HepG2 (cell line): ENCODE data around the gene ANO6. TPM values are rescaled to one million over a fixed set of nuclear protein-coding genes. Genes with fewer than 3 reads are reported as not detected.
A peak's percentile ranks its signal among the peaks of the same experiment; 100 is the strongest.

ENCODE experiments used
- ATAC-seq: fragments of 200-7000 bp; cut with Tn5 transposase; 3 replicates; pipeline ENCODE4 v1.9.1; 2020; ENCODE audit warnings: mild to moderate bottlenecking, moderate library complexity
- BruUV-seq: library from RNA; stranded (reverse); fragments of 400-500 nt; replicated peaks from 2 replicates; lab custom pipeline; 2021; lab: Mats Ljungman, UMichigan
- CTCF ChIA-PET: fragments of 300-600 bp; formaldehyde crosslinking; extraction: SDS; loops from one replicate; lab custom pipeline; 2021; ENCODE audit warnings: low total read pairs, inconsistent platforms, low intra/inter-chr PET ratio; lab: Yijun Ruan, JAX
- POLR2A ChIA-PET: fragments of 350-600 bp; sonication (Branson Sonifier 250); formaldehyde crosslinking; loops from one replicate; lab custom pipeline; 2020; ENCODE audit warnings: antibody characterized with exemption, inconsistent platforms; lab: Yijun Ruan, JAX
- DNase-seq: peaks from one replicate; pipeline ENCODE4 v3.0.0-alpha.2; 2015; ENCODE audit warnings: low spot score
- FAIRE-seq: peaks from 3 replicates; lab custom pipeline; 2011; peaks lifted over from hg19 to GRCh38; lab: Jason Lieb, UNC
- H2AFZ ChIP-seq: one replicate; pipeline ENCODE4 v1.6.1; 2011; ENCODE audit warnings: low read length, inconsistent platforms
- H3K27ac ChIP-seq: fragments of 300-600 bp; 3 replicates; pipeline ENCODE4 v1.8.0; 2011; ENCODE audit warnings: mixed run types, mild to moderate bottlenecking, mixed read lengths, low read length, inconsistent platforms; ENCODE audit not compliant: insufficient read depth; ENCODE audit errors: extremely low read length
- H3K27me3 ChIP-seq, 2 experiments: fragments of 200-600 bp in 1 of 2; 2 replicates in 1 of 2; 3 replicates in 1 of 2; pipeline versions ENCODE4 v1.6.0 to v1.8.0; 2011; ENCODE audit warnings: low read length in 2 of 2, mild to moderate bottlenecking in 2 of 2, moderate library complexity in 2 of 2, inconsistent platforms in 1 of 2; ENCODE audit not compliant: insufficient read depth in 2 of 2, control insufficient read depth in 1 of 2
- H3K36me3 ChIP-seq, 2 experiments: fragments of 200-600 bp in 1 of 2; replicated peaks in 1 of 2; 2 replicates in 1 of 2; 3 replicates in 1 of 2; pipeline versions ENCODE4 v1.5.1 to v1.8.0; 2011; ENCODE audit warnings: low read length in 2 of 2, inconsistent platforms in 1 of 2; ENCODE audit not compliant: insufficient read depth in 2 of 2, control insufficient read depth in 1 of 2
- H3K4me1 ChIP-seq: 2 replicates; pipeline ENCODE4 v1.5.1; 2012; ENCODE audit warnings: low read length, inconsistent platforms; ENCODE audit not compliant: insufficient read depth
- H3K4me2 ChIP-seq: 2 replicates; pipeline ENCODE4 v1.6.0; 2011; ENCODE audit warnings: low read depth, low read length, inconsistent platforms
- H3K4me3 ChIP-seq, 3 experiments: fragments of 200-600 bp in 1 of 3; sonication (generic), shearing (Covaris generic) in 1 of 3; replicated peaks in 1 of 3; 2 replicates each; pipeline ENCODE4 v1.5.1; 2011 to 2016; ENCODE audit warnings: low read length in 3 of 3, inconsistent platforms in 2 of 3, low read depth in 2 of 3, mild to moderate bottlenecking in 2 of 3, control low read depth in 1 of 3, mixed read lengths in 1 of 3; ENCODE audit not compliant: insufficient read depth in 1 of 3
- H3K79me2 ChIP-seq: one replicate; pipeline ENCODE4 v1.6.1; 2011; ENCODE audit warnings: low read length, inconsistent platforms; ENCODE audit not compliant: insufficient read depth
- H3K9ac ChIP-seq: 2 replicates; pipeline ENCODE4 v1.6.0; 2011; ENCODE audit warnings: mild to moderate bottlenecking, low read depth, low read length, inconsistent platforms; ENCODE audit not compliant: insufficient read depth
- H3K9me3 ChIP-seq: 2 replicates; pipeline ENCODE4 v1.5.1; 2012; ENCODE audit warnings: mild to moderate bottlenecking, low read length
- H4K20me1 ChIP-seq: 2 replicates; pipeline ENCODE4 v1.6.0; 2011; ENCODE audit warnings: inconsistent platforms, mild to moderate bottlenecking, low read length, moderate library complexity; ENCODE audit not compliant: insufficient read depth
- EHMT2 ChIP-seq: fragments of 200-600 bp; sonication (generic); IDR thresholded peaks from 2 replicates; pipeline ENCODE4 v1.7.0; 2017; ENCODE audit warnings: antibody characterized with exemption, low read depth, low read length, borderline replicate concordance
- GATAD1 ChIP-seq: IDR thresholded peaks from 2 replicates; pipeline ENCODE4 v1.6.1; 2016; ENCODE audit warnings: missing genetic modification reagents, missing compliant biosample characterization
- MAFF ChIP-seq: IDR thresholded peaks from 2 replicates; pipeline ENCODE4 v1.6.1; 2011; ENCODE audit warnings: low read depth, low read length, improper control_type of control experiment
- MAFK ChIP-seq, 2 experiments: IDR thresholded peaks in 1 of 2; conservative IDR thresholded peaks in 1 of 2; 2 replicates each; pipeline ENCODE4 v1.6.1; 2011; ENCODE audit warnings: improper control_type of control experiment in 2 of 2, low read length in 2 of 2
- NBN ChIP-seq: fragments of 450-650 bp; conservative IDR thresholded peaks from 2 replicates; pipeline ENCODE4 v1.6.1; 2017
- PTBP1 ChIP-seq: fragments of 200-400 bp; formaldehyde crosslinking; IDR thresholded peaks from 2 replicates; pipeline ENCODE4 v1.6.1; 2018; ENCODE audit warnings: low read length, low read depth; ENCODE audit not compliant: poor library complexity, severe bottlenecking
- SIX1 ChIP-seq: sonication (generic); formaldehyde crosslinking; IDR thresholded peaks from 2 replicates; pipeline ENCODE4 v1.4.0; 2020; ENCODE audit warnings: missing genetic modification reagents, borderline replicate concordance
- TRIM24 ChIP-seq: sonication (generic); formaldehyde crosslinking; IDR thresholded peaks from 2 replicates; pipeline ENCODE4 v1.8.0; 2022; ENCODE audit warnings: mild to moderate bottlenecking, missing genetic modification reagents
- ZBTB20 ChIP-seq: sonication (generic); formaldehyde crosslinking; IDR thresholded peaks from 2 replicates; pipeline ENCODE4 v1.8.1; 2023; ENCODE audit warnings: missing genetic modification reagents, low read depth, mild to moderate bottlenecking, borderline replicate concordance
- ZKSCAN8 ChIP-seq: IDR thresholded peaks from 2 replicates; pipeline ENCODE4 v1.6.1; 2016; ENCODE audit warnings: borderline replicate concordance, missing genetic modification reagents, missing compliant biosample characterization
- ZMAT3 ChIP-seq: sonication (generic); formaldehyde crosslinking; conservative IDR thresholded peaks from 2 replicates; pipeline ENCODE4 v1.7.0; 2021; ENCODE audit warnings: missing genetic modification reagents
- ZMYM4 ChIP-seq: sonication (generic); formaldehyde crosslinking; IDR thresholded peaks from 2 replicates; pipeline ENCODE4 v1.8.1; 2023; ENCODE audit warnings: mild to moderate bottlenecking, missing genetic modification reagents
- ZNF235 ChIP-seq: sonication (generic); formaldehyde crosslinking; IDR thresholded peaks from 2 replicates; pipeline ENCODE4 v1.8.1; 2023; ENCODE audit warnings: mild to moderate bottlenecking, missing genetic modification reagents, borderline replicate concordance
- ZNF335 ChIP-seq: sonication (generic); formaldehyde crosslinking; IDR thresholded peaks from 2 replicates; pipeline ENCODE4 v1.4.0; 2020; ENCODE audit warnings: missing genetic modification reagents
- ZNF441 ChIP-seq: sonication (generic); formaldehyde crosslinking; IDR thresholded peaks from 2 replicates; pipeline ENCODE4 v1.7.0; 2021; ENCODE audit warnings: missing genetic modification reagents, borderline replicate concordance
- ZNF749 ChIP-seq: sonication (generic); formaldehyde crosslinking; IDR thresholded peaks from 2 replicates; pipeline ENCODE4 v1.8.0; 2022; ENCODE audit warnings: mild to moderate bottlenecking, missing genetic modification reagents, moderate library complexity, borderline replicate concordance
- WGBS: methylation state at CpG from one replicate; pipeline ENCODE4 v1.1.6; 2017; ENCODE audit warnings: low lambda C conversion rate; 5-methylcytosine and 5-hydroxymethylcytosine counted together
- in situ Hi-C: cut with HindIII; loops from 2 replicates; pipeline ENCODE4 v1.10.0; 2017; ENCODE audit warnings: low pct_unique_long_range_greater_than_20kb; ENCODE audit not compliant: extremely low pct_ligation_motif_present
- intact Hi-C: fragments of 100-400 bp; cut with micrococcal nuclease; formaldehyde crosslinking; loops from one replicate; pipeline ENCODE4 v1.10.0; 2022; ENCODE audit not compliant: unreplicated experiment
- polyA plus RNA-seq, 8 experiments: library from polyadenylated mRNA; depleted of rRNA in 3 of 8; stranded (reverse) in 7 of 8; unstranded in 1 of 8; fragments of >200 nt; fragmentation: Illumina TruSeq in 4 of 8; extraction: Trizol in 4 of 8; gene quantifications; 2 replicates each; pipeline versions ENCODE4 v1.2.1 to v1.2.3, GENCODE V29; 2011 to 2016; ENCODE audit warnings: low read depth in 4 of 8, missing spikeins in 1 of 8, mixed read lengths in 1 of 8; ENCODE audit not compliant: insufficient read depth in 1 of 8
- total RNA-seq, 5 experiments: library from RNA; depleted of rRNA; stranded (reverse); fragments of >200 nt; fragmentation: Illumina TruSeq; extraction: Trizol; gene quantifications; 2 replicates each; pipeline ENCODE4 v1.2.3, GENCODE V29; 2016; ENCODE audit warnings: low read depth in 1 of 5
- TF ChIP-seq, protein P1 (sequence below): sonication (generic); formaldehyde crosslinking; IDR thresholded peaks from 2 replicates; pipeline ENCODE4 v1.5.0; 2020; ENCODE audit warnings: mild to moderate bottlenecking, missing genetic modification reagents

ANO6 gene
- total and polyA plus RNA-seq, 2 of the 13 experiments (the other 11 are each of a cell fraction or from before 2014, with no cell fraction given), result 37.8 to 57.1 TPM

DNA sequence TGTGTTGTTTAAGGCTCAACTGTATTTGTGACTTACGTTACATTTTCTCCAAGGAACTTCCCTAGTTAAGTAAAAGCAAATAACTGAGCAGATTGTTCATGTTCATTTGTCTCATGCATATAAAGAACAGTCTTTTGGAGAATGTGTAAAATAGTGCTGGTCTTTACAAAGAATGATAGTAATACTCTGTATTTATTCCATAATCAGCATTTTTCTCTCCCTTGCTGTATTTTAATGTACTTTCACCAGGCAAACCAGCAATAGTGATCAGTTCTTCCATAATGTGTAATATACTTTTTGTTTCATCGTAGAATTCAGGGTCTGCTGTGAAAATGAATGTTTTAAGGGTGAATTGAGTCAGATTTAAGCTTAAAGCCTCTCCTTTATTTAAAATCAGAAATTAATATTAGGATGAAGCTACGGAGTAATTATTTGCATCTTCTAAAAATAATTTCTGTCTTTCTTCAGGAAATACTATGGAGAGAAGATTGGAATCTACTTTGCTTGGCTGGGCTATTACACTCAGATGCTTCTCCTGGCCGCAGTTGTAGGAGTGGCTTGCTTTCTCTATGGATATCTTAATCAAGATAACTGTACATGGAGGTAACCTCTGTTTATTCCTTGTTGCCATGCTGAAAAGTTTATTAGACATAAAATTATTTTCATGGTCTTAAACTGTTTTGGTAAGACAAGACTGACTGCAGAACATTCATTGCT lies 141.1 kb downstream of the ANO6 start:
- Histone ChIP-seq H3K9me3 (no peaks in the 10 kb centered on the region), H3K4me3 (no peak overlapping the region), H2AFZ (no peak overlapping the region), H4K20me1 (no peaks in the 10 kb centered on the region), H3K36me3 (peaks cover 11 to 15% of the 10 kb centered on the region in 2 experiments; a peak in 4 of 5 replicates), H3K79me2 (no peaks in the 10 kb centered on the region), H3K4me2 (no peak overlapping the region), H3K9ac (no peak overlapping the region), H3K27me3 (no peaks in the 10 kb centered on the region), H3K4me1 (peaks cover 26% of the 10 kb centered on the region), H3K27ac (no peak overlapping the region)
- ATAC-seq, result no peak
- BruUV-seq, result no TSS peak
- DNase-seq, result no peak
- intact Hi-C loops, result no loop called here
- no peak for TF ChIP-seq ZNF235
- TF ChIP-seq TRIM24 (CRISPR knock-in tag), result no peak
- no peak for TF ChIP-seq ZMAT3 (CRISPR knock-in tag)
- peak; percentile 70 to 85 for TF ChIP-seq MAFK (conservative IDR thresholded peaks at IDR 0.05 in 1 of 2, IDR thresholded peaks at IDR 0.05 in 1 of 2; ENCODE audit: low read length in 2 of 2)
- no peak for TF ChIP-seq NBN
- no peak for TF ChIP-seq ZNF749
- no peak for TF ChIP-seq EHMT2
- TF ChIP-seq GATAD1 (CRISPR knock-in tag), result no peak
- no peak for TF ChIP-seq ZKSCAN8 (CRISPR knock-in tag)
- no peak for TF ChIP-seq PTBP1
- TF ChIP-seq MAFF, result peak; percentile 81
- TF ChIP-seq ZNF441 (CRISPR knock-in tag), result no peak
- no peak for TF ChIP-seq ZMYM4 (CRISPR knock-in tag)
- TF ChIP-seq SIX1 (CRISPR knock-in tag), result no peak
- no peak for TF ChIP-seq ZNF335
- no peak for TF ChIP-seq ZBTB20 (CRISPR knock-in tag)
- TF ChIP-seq, protein P1, sequence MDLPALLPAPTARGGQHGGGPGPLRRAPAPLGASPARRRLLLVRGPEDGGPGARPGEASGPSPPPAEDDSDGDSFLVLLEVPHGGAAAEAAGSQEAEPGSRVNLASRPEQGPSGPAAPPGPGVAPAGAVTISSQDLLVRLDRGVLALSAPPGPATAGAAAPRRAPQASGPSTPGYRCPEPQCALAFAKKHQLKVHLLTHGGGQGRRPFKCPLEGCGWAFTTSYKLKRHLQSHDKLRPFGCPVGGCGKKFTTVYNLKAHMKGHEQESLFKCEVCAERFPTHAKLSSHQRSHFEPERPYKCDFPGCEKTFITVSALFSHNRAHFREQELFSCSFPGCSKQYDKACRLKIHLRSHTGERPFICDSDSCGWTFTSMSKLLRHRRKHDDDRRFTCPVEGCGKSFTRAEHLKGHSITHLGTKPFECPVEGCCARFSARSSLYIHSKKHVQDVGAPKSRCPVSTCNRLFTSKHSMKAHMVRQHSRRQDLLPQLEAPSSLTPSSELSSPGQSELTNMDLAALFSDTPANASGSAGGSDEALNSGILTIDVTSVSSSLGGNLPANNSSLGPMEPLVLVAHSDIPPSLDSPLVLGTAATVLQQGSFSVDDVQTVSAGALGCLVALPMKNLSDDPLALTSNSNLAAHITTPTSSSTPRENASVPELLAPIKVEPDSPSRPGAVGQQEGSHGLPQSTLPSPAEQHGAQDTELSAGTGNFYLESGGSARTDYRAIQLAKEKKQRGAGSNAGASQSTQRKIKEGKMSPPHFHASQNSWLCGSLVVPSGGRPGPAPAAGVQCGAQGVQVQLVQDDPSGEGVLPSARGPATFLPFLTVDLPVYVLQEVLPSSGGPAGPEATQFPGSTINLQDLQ (CRISPR knock-in tag), result no peak
- ChIA-PET CTCF (no interaction called here), POLR2A (no interaction called here)
- in situ Hi-C loops, result no loop called here
- FAIRE-seq, result no peak
- 98% methylated on average over 4 of the region's 4 CpGs for WGBS
